Endodermal cell (in vitro differentiated cells): ENCODE data around the gene SPATA7. TPM values are rescaled to one million over a fixed set of nuclear protein-coding genes. Genes with fewer than 3 reads are reported as not detected.

Experiments used
- DNase-seq: peaks from one replicate; pipeline ENCODE4 v3.0.0-alpha.2; 2017
- H3K27ac ChIP-seq: 2 replicates; pipeline ENCODE4 v1.5.1; 2013; ENCODE audit warnings: mild to moderate bottlenecking, low read depth, low read length, moderate library complexity
- H3K27me3 ChIP-seq: 2 replicates; pipeline ENCODE4 v1.6.1; 2013; ENCODE audit warnings: mild to moderate bottlenecking, low read length, moderate library complexity; ENCODE audit not compliant: insufficient read depth, control insufficient read depth, poor library complexity, severe bottlenecking
- H3K36me3 ChIP-seq: 2 replicates; pipeline ENCODE4 v1.7.0; 2013; ENCODE audit warnings: mild to moderate bottlenecking, low read length, moderate library complexity; ENCODE audit not compliant: control insufficient read depth, insufficient read depth
- H3K4me1 ChIP-seq: one replicate; pipeline ENCODE4 v1.7.0; 2013; ENCODE audit warnings: low read length; ENCODE audit not compliant: control insufficient read depth, insufficient read depth
- H3K4me3 ChIP-seq: 2 replicates; pipeline ENCODE4 v1.5.1; 2013; ENCODE audit warnings: mild to moderate bottlenecking, low read length, moderate library complexity
- H3K9ac ChIP-seq: 2 replicates; pipeline ENCODE4 v1.6.1; 2013; ENCODE audit warnings: mild to moderate bottlenecking, low read length, moderate library complexity; ENCODE audit not compliant: poor library complexity, severe bottlenecking; ENCODE audit errors: extremely low read depth
- H3K9me3 ChIP-seq: 2 replicates; pipeline ENCODE4 v1.6.1; 2013; ENCODE audit warnings: mild to moderate bottlenecking, low read length, moderate library complexity; ENCODE audit not compliant: control insufficient read depth
- H3K27ac Mint-ChIP-seq: 2 replicates; pipeline ENCODE4 v1.8.0; 2020; ENCODE audit warnings: mixed read lengths
- H3K27me3 Mint-ChIP-seq: 2 replicates; pipeline ENCODE4 v1.8.0; 2021; ENCODE audit warnings: mild to moderate bottlenecking, mixed read lengths; ENCODE audit not compliant: insufficient read depth
- H3K36me3 Mint-ChIP-seq: 2 replicates; pipeline ENCODE4 v1.8.0; 2020; ENCODE audit warnings: low read depth, mixed read lengths
- H3K4me1 Mint-ChIP-seq: 2 replicates; pipeline ENCODE4 v1.8.0; 2020; ENCODE audit warnings: mixed read lengths
- H3K4me3 Mint-ChIP-seq: 2 replicates; pipeline ENCODE4 v1.8.0; 2020; ENCODE audit warnings: mild to moderate bottlenecking, moderate library complexity, mixed read lengths
- H3K9me3 Mint-ChIP-seq: 2 replicates; pipeline ENCODE4 v1.8.0; 2020; ENCODE audit warnings: mild to moderate bottlenecking, mixed read lengths
- WGBS, 2 experiments: methylation state at CpG; one replicate each; pipeline versions ENCODE4 v1.1.5 to v1.1.7; 2013; ENCODE audit warnings: missing lambda C conversion rate in 2 of 2, mixed read lengths in 1 of 2; ENCODE audit not compliant: insufficient coverage in 1 of 2, insufficient read length in 1 of 2; 5-methylcytosine and 5-hydroxymethylcytosine counted together
- total RNA-seq, 2 donors: library from RNA; stranded (reverse); fragmentation: NEBNext Ultra II Directional in 1 of 2; extraction: Animal tissue kit (Norgen Biotek cat#: 25700) in 1 of 2; gene quantifications; 2 replicates in 1 of 2; 3 replicates in 1 of 2; pipeline ENCODE4 v1.2.1, GENCODE V29; 2021
- TF ChIP-seq, protein P1 (sequence below): fragments of 200-600 bp; sonication (generic); conservative IDR thresholded peaks from 2 replicates; pipeline ENCODE4 v1.5.0; 2021; ENCODE audit warnings: antibody characterized with exemption, mild to moderate bottlenecking

The SPATA7 gene
- total RNA-seq, 2 donors from 2014 or later: 20.6 to 47.0 TPM

- no peaks in the 10 kb centered on the region for H3K27me3 Mint-ChIP-seq
- no peaks in the 10 kb centered on the region for H3K36me3 ChIP-seq
Observed at GRCh38 chr14:88342980-88343379, 42.5 kb upstream of the SPATA7 start.

DNA sequence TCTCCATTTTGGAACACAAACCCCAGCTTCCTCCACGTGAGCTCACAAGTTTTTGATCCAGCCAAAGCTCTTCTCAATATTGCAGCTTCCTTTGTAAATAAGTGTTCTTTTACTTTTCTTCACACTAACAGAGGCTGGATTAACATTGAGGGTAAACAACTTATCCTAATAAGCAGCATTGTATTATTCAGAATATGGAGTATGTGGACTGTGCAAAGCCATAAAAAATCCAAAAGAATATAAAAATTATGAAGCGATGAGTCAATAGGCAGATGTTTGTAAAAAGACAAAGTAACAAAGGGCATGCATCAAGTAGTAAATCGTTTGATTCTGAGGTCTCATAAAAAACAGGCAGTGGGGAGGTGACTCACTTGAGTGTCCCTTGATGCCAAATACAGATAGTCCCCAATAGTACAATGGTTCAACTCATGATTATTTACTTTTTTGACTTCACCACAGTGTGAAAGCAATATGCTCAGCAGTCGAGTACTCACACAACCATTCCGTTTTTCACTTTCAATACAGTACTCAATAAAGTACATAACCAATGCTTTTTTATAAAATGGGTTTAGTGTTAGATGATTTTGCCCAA lies 39.3 kb upstream of the SPATA7 start:
- no peak overlapping the region for H3K9ac ChIP-seq
- H3K4me3 ChIP-seq: no peak overlapping the region
- no peaks in the 10 kb centered on the region for H3K36me3 ChIP-seq
- TF ChIP-seq, protein P1, sequence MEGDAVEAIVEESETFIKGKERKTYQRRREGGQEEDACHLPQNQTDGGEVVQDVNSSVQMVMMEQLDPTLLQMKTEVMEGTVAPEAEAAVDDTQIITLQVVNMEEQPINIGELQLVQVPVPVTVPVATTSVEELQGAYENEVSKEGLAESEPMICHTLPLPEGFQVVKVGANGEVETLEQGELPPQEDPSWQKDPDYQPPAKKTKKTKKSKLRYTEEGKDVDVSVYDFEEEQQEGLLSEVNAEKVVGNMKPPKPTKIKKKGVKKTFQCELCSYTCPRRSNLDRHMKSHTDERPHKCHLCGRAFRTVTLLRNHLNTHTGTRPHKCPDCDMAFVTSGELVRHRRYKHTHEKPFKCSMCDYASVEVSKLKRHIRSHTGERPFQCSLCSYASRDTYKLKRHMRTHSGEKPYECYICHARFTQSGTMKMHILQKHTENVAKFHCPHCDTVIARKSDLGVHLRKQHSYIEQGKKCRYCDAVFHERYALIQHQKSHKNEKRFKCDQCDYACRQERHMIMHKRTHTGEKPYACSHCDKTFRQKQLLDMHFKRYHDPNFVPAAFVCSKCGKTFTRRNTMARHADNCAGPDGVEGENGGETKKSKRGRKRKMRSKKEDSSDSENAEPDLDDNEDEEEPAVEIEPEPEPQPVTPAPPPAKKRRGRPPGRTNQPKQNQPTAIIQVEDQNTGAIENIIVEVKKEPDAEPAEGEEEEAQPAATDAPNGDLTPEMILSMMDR: no peak
- Mint-ChIP-seq H3K27me3 (peaks cover 2% of the 10 kb centered on the region), H3K36me3 (no peaks in the 10 kb centered on the region), H3K27ac (no peak overlapping the region), H3K9me3 (no peaks in the 10 kb centered on the region), H3K4me3 (no peak overlapping the region), H3K4me1 (no peaks in the 10 kb centered on the region)
- no peak for DNase-seq
- no peaks in the 10 kb centered on the region for H3K27me3 ChIP-seq
- 88 to 90% methylated on average over 2 to 5 of the region's 5 CpGs for WGBS, 2 experiments
- no peak overlapping the region for H3K27ac ChIP-seq
- no peaks in the 10 kb centered on the region for H3K9me3 ChIP-seq
- no peaks in the 10 kb centered on the region for H3K4me1 ChIP-seq

More at GRCh38 chr14:88342980-88343379, 42.5 kb upstream of the SPATA7 start:
- 92 to 96% methylated on average over 2 of the region's 2 CpGs for whole genome bisulfite sequencing, 2 experiments
- Histone ChIP-seq H3K4me3 (no peak overlapping the region), H3K4me1 (no peaks in the 10 kb centered on the region), H3K9me3 (no peaks in the 10 kb centered on the region), H3K9ac (no peak overlapping the region), H3K27ac (no peak overlapping the region), H3K27me3 (no peaks in the 10 kb centered on the region)
- DNase-seq: peak; percentile 60
- Mint-ChIP-seq H3K9me3 (no peaks in the 10 kb centered on the region), H3K36me3 (no peaks in the 10 kb centered on the region), H3K4me1 (no peaks in the 10 kb centered on the region), H3K4me3 (no peak overlapping the region), H3K27ac (no peak overlapping the region)
- TF ChIP-seq, protein P1: no peak

GRCh38 chr14:88348546-88348945 lies 36.9 kb upstream of the SPATA7 start:
- TF ChIP-seq, protein P1: no peak
- DNase-seq: no peak
- H3K9me3 ChIP-seq: no peaks in the 10 kb centered on the region
- no peaks in the 10 kb centered on the region for H3K36me3 Mint-ChIP-seq
- no peak overlapping the region for H3K4me3 ChIP-seq
- no peaks in the 10 kb centered on the region for H3K27me3 ChIP-seq
- peaks cover 2% of the 10 kb centered on the region for H3K27me3 Mint-ChIP-seq
- 100% methylated on average over 2 to 3 of the region's 3 CpGs for WGBS, 2 experiments
- H3K4me1 Mint-ChIP-seq: no peaks in the 10 kb centered on the region
- H3K36me3 ChIP-seq: no peaks in the 10 kb centered on the region
- H3K27ac ChIP-seq: no peak overlapping the region
- H3K9me3 Mint-ChIP-seq: no peaks in the 10 kb centered on the region
- no peak overlapping the region for H3K27ac Mint-ChIP-seq
- H3K4me1 ChIP-seq: no peaks in the 10 kb centered on the region
- no peak overlapping the region for H3K9ac ChIP-seq
- no peak overlapping the region for H3K4me3 Mint-ChIP-seq
